Cortex of kidney (tissue), 1 donor: ENCODE measurements around the gene USP10.

Source experiments
- DNase-seq: peaks from one replicate; lab custom pipeline; 2025; lab: John Stamatoyannopoulos, UW

The USP10 gene

GRCh38 chr16:84699712-84700445 lies at the start of gene USP10:
Gene USP10 (plus strand): TSS chr16:84700000. CDS start chr16:84700091, 91 bp downstream.
- DNase-seq: no peak

- no peak for DNase-seq
Measured at GRCh38 chr16:84650062-84650991, 49.5 kb upstream of the USP10 start.

- no peak for DNase-seq
Measured at GRCh38 chr16:84652566-84652965, 47.2 kb upstream of the USP10 start.

GRCh38 chr16:84654238-84654637 lies 45.6 kb upstream of the USP10 start:
- DNase-seq: no peak

- no peak for DNase-seq
Measured at GRCh38 chr16:84654998-84655397, 44.8 kb upstream of the USP10 start.

- no peak for DNase-seq
Measured at GRCh38 chr16:84656649-84657048, 43.2 kb upstream of the USP10 start.

GRCh38 chr16:84657229-84657837 lies 42.5 kb upstream of the USP10 start:
- DNase-seq: no peak

- DNase-seq: no peak
Measured at GRCh38 chr16:84658690-84659089, 41.1 kb upstream of the USP10 start.

GRCh38 chr16:84659656-84660300 lies 40.0 kb upstream of the USP10 start:
- DNase-seq: no peak

- no peak for DNase-seq
Measured at GRCh38 chr16:84660973-84661372, 38.8 kb upstream of the USP10 start.

GRCh38 chr16:84661418-84662060 lies 38.3 kb upstream of the USP10 start:
- DNase-seq: no peak

- DNase-seq: no peak
Measured at GRCh38 chr16:84662471-84662870, 37.3 kb upstream of the USP10 start.

GRCh38 chr16:84663433-84664101 lies 36.2 kb upstream of the USP10 start:
- no peak for DNase-seq

- DNase-seq: no peak
Measured at GRCh38 chr16:84665359-84665758, 34.4 kb upstream of the USP10 start.

- no peak for DNase-seq
Measured at GRCh38 chr16:84665843-84666242, 34.0 kb upstream of the USP10 start.

- no peak for DNase-seq
Measured at GRCh38 chr16:84667600-84668309, 32.0 kb upstream of the USP10 start.

- DNase-seq: no peak
Measured at GRCh38 chr16:84670063-84670462, 29.7 kb upstream of the USP10 start.

- DNase-seq: no peak
Measured at GRCh38 chr16:84672276-84673202, 27.3 kb upstream of the USP10 start.

GRCh38 chr16:84673203-84673535 lies 26.6 kb upstream of the USP10 start:
- no peak for DNase-seq
